ENCODE data around the gene CISD3. TPM values are rescaled to one million over a fixed set of nuclear protein-coding genes. Genes with fewer than 3 reads are reported as not detected.

Gene CISD3
- total and polyA plus RNA-seq, 2 of the 8 experiments (the other 6 are each of a cell fraction or from before 2014, with no cell fraction given): 9.4 to 11.1 TPM

- no peak for TF ChIP-seq CHD7 (IDR thresholded peaks at IDR 0.05; ENCODE audit: insufficient replicate concordance, low read length)
- TF ChIP-seq MAX (IDR thresholded peaks at IDR 0.05): no peak
- no peak for TF ChIP-seq JUND (IDR thresholded peaks at IDR 0.05; ENCODE audit: low read length)
- no peak for TF ChIP-seq SAP30 (IDR thresholded peaks at IDR 0.05; ENCODE audit: insufficient read depth, insufficient replicate concordance, low read length)
- no peak for TF ChIP-seq ASH2L (IDR thresholded peaks at IDR 0.05; ENCODE audit: low read length)
- TF ChIP-seq PHF8 (conservative IDR thresholded peaks at IDR 0.05; ENCODE audit: low read depth, low read length): no peak
- no peak for TF ChIP-seq SRF (IDR thresholded peaks at IDR 0.05; ENCODE audit: low read depth, low read length)
- no peak for TF ChIP-seq CBX8 (IDR thresholded peaks at IDR 0.05; ENCODE audit: borderline replicate concordance, low read depth, low read length)
- no peak for TF ChIP-seq RFX5 (IDR thresholded peaks at IDR 0.05; ENCODE audit: borderline replicate concordance, low read depth, low read length)
- TF ChIP-seq NRF1 (IDR thresholded peaks at IDR 0.05; ENCODE audit: low read depth, low read length): no peak
Observed at GRCh38 chr17:38779965-38780752, 50.0 kb downstream of the CISD3 start (continued).

Data from H1 (cell line).